K562 (cell line): ENCODE measurements around the gene ZNF48. TPM values are rescaled to one million over a fixed set of nuclear protein-coding genes. Genes with fewer than 3 reads are reported as not detected.

Source experiments
- ATAC-seq: fragments of 200-7000 bp; cut with Tn5 transposase; 3 replicates; pipeline ENCODE4 v1.9.1; 2020; ENCODE audit warnings: moderate library complexity
- BruUV-seq: library from RNA; stranded (reverse); fragments of 400-500 nt; replicated peaks from 2 replicates; lab custom pipeline; 2021; lab: Mats Ljungman, UMichigan
- CTCF ChIA-PET: fragments of 300-600 bp; formaldehyde crosslinking; extraction: SDS; loops from one replicate; lab custom pipeline; 2021; ENCODE audit warnings: low intra/inter-chr PET ratio; lab: Yijun Ruan, JAX
- POLR2A ChIA-PET: fragments of 300-600, 350-650 bp; sonication (Branson Sonifier 250); formaldehyde crosslinking; extraction: SDS; loops from one replicate; lab custom pipeline; 2021; ENCODE audit warnings: antibody characterized with exemption, inconsistent platforms; lab: Yijun Ruan, JAX
- DNase-seq, 4 experiments: peaks; one replicate each; pipeline versions ENCODE4 v3.0.0 to v3.0.0-alpha.2; 2011 to 2018; ENCODE audit warnings: low spot score in 3 of 4, mixed read lengths in 3 of 4; ENCODE audit errors: extremely low read depth in 1 of 4
- FAIRE-seq: peaks from 2 replicates; lab custom pipeline; 2011; peaks lifted over from hg19 to GRCh38; lab: Jason Lieb, UNC
- H2AFZ ChIP-seq: 2 replicates; pipeline ENCODE4 v1.6.0; 2011; ENCODE audit warnings: low read depth, low read length, control low read depth, inconsistent platforms
- H3K27ac ChIP-seq: fragments of 200-600 bp; 3 replicates; pipeline ENCODE4 v1.8.0; 2011; ENCODE audit warnings: low read depth, mild to moderate bottlenecking, control low read depth, inconsistent platforms, low read length, moderate library complexity, mixed read lengths; ENCODE audit errors: extremely low read depth
- H3K27me3 ChIP-seq, 2 experiments: fragments of 300-600 bp in 1 of 2; 2 replicates in 1 of 2; 3 replicates in 1 of 2; pipeline versions ENCODE4 v1.6.0 to v1.8.0; 2011; ENCODE audit warnings: inconsistent platforms in 2 of 2, low read length in 2 of 2, mild to moderate bottlenecking in 1 of 2, mixed read lengths in 1 of 2, moderate library complexity in 1 of 2; ENCODE audit not compliant: control insufficient read depth in 2 of 2, insufficient read depth in 2 of 2
- H3K36me3 ChIP-seq: fragments of 300-600 bp; 3 replicates; pipeline ENCODE4 v1.8.0; 2011; ENCODE audit warnings: mild to moderate bottlenecking, low read length, inconsistent platforms; ENCODE audit not compliant: control insufficient read depth, insufficient read depth
- H3K4me1 ChIP-seq, 2 experiments: fragments of 200-600 bp in 1 of 2; replicated peaks in 1 of 2; 2 replicates in 1 of 2; 3 replicates in 1 of 2; pipeline versions ENCODE4 v1.5.1 to v1.8.0; 2011; ENCODE audit warnings: inconsistent platforms in 2 of 2, low read length in 2 of 2, mild to moderate bottlenecking in 1 of 2, mixed read lengths in 1 of 2, moderate library complexity in 1 of 2; ENCODE audit not compliant: control insufficient read depth in 2 of 2, insufficient read depth in 2 of 2
- H3K4me2 ChIP-seq: 2 replicates; pipeline ENCODE4 v1.6.1; 2011; ENCODE audit warnings: low read length, control low read depth, inconsistent platforms, mixed read lengths; ENCODE audit not compliant: insufficient read depth
- H3K4me3 ChIP-seq: fragments of 200-600 bp; sonication (generic), shearing (Covaris generic); 2 replicates; pipeline ENCODE4 v1.5.1; 2016; ENCODE audit warnings: control low read depth, inconsistent platforms
- H3K79me2 ChIP-seq: fragments of 200-600 bp; 3 replicates; pipeline ENCODE4 v1.8.0; 2011; ENCODE audit warnings: low read length, inconsistent platforms; ENCODE audit not compliant: control insufficient read depth, insufficient read depth
- H3K9ac ChIP-seq, 2 experiments: 2 replicates each; pipeline versions ENCODE4 v1.6.0 to v1.6.1; 2011; ENCODE audit warnings: low read depth in 2 of 2, low read length in 2 of 2, control low read depth in 1 of 2, inconsistent platforms in 1 of 2, mild to moderate bottlenecking in 1 of 2, mixed read lengths in 1 of 2; ENCODE audit not compliant: insufficient read depth in 1 of 2
- H3K9me1 ChIP-seq: one replicate; pipeline ENCODE4 v1.6.0; 2011; ENCODE audit warnings: inconsistent platforms, mild to moderate bottlenecking, low read length, moderate library complexity; ENCODE audit not compliant: control insufficient read depth, insufficient read depth
- H3K9me3 ChIP-seq: replicated peaks from 2 replicates; pipeline ENCODE4 v1.5.1; 2011; ENCODE audit warnings: low read depth, low read length, inconsistent platforms; ENCODE audit not compliant: control insufficient read depth, insufficient read depth
- H4K20me1 ChIP-seq: replicated peaks from 2 replicates; pipeline ENCODE4 v1.6.1; 2011; ENCODE audit warnings: low read length, inconsistent platforms, mixed read lengths; ENCODE audit not compliant: control insufficient read depth, insufficient read depth
- GABPB1 ChIP-seq: sonication (generic); formaldehyde crosslinking; IDR thresholded peaks from 2 replicates; pipeline ENCODE4 v1.8.0; 2022; ENCODE audit warnings: mild to moderate bottlenecking, missing genetic modification reagents
- KDM1A ChIP-seq, 2 experiments: fragments of 450-650 bp; IDR thresholded peaks; 2 replicates each; pipeline ENCODE4 v1.6.1; 2016; ENCODE audit warnings: mild to moderate bottlenecking in 2 of 2
- MXI1 ChIP-seq: IDR thresholded peaks from 2 replicates; pipeline ENCODE4 v1.6.1; 2011; ENCODE audit warnings: low read depth, mild to moderate bottlenecking, improper control_type of control experiment, low read length
- NFRKB ChIP-seq: fragments of 450-650 bp; IDR thresholded peaks from 2 replicates; pipeline ENCODE4 v1.6.1; 2016; ENCODE audit warnings: low read depth
- POLR2H ChIP-seq: IDR thresholded peaks from 2 replicates; pipeline ENCODE4 v1.6.1; 2016; ENCODE audit warnings: missing genetic modification characterization, low read depth, mild to moderate bottlenecking, control low read depth, missing compliant biosample characterization, moderate library complexity
- SMAD3 ChIP-seq: fragments of 450-650 bp; formaldehyde crosslinking; conservative IDR thresholded peaks from 2 replicates; pipeline ENCODE4 v1.4.0; 2020; ENCODE audit warnings: mild to moderate bottlenecking
- SOX6 ChIP-seq: fragments of 450-650 bp; IDR thresholded peaks from 2 replicates; pipeline ENCODE4 v1.6.1; 2014; ENCODE audit warnings: mild to moderate bottlenecking
- SRSF9 ChIP-seq: fragments of 200-400 bp; formaldehyde crosslinking; IDR thresholded peaks from 2 replicates; pipeline ENCODE4 v1.6.1; 2017; ENCODE audit warnings: low read depth, low read length, borderline replicate concordance
- TCF7 ChIP-seq: sonication (generic); IDR thresholded peaks from 2 replicates; pipeline ENCODE4 v1.6.1; 2016; ENCODE audit warnings: antibody characterized with exemption, borderline replicate concordance
- ZNF224 ChIP-seq: sonication (generic); formaldehyde crosslinking; IDR thresholded peaks from 2 replicates; pipeline ENCODE4 v1.8.0; 2022; ENCODE audit warnings: mild to moderate bottlenecking, missing genetic modification reagents
- WGBS: fragments of 100-300 bp; shearing (Covaris generic); methylation state at CpG from one replicate; pipeline ENCODE4 v1.1.6; 2016; ENCODE audit warnings: low coverage, mixed read lengths; ENCODE audit not compliant: insufficient coverage; ENCODE audit errors: missing lambda C conversion rate; 5-methylcytosine and 5-hydroxymethylcytosine counted together
- in situ Hi-C: fragments of 300-500 bp; cut with MboI; formaldehyde crosslinking; loops from 4 replicates; pipeline ENCODE4 v1.15.0; 2018; ENCODE audit warnings: inconsistent platforms, mixed read lengths
- intact Hi-C: fragments of 100-400 bp; cut with micrococcal nuclease; formaldehyde crosslinking; loops from 2 replicates; pipeline ENCODE4 v1.14.2; 2022
- polyA plus RNA-seq, 8 experiments: library from polyadenylated mRNA; depleted of rRNA in 4 of 8; stranded (reverse) in 5 of 8; unstranded in 3 of 8; fragments of >200 nt; fragmentation: Nextera tagmentation in 2 of 8; fragmentation: Illumina TruSeq in 1 of 8; extraction: Ambion mirVana in 2 of 8; extraction: Trizol in 1 of 8; gene quantifications; 2 replicates each; pipeline versions ENCODE4 v1.2.1 to v1.2.3, GENCODE V29; 2011 to 2014; ENCODE audit warnings: inconsistent platforms in 1 of 8, missing spikeins in 1 of 8
- total RNA-seq, 7 experiments: library from RNA; depleted of rRNA in 6 of 7; stranded (reverse); fragments of >200 nt in 6 of 7; fragmentation: Illumina TruSeq in 2 of 7; extraction: Trizol in 2 of 7; gene quantifications; 2 replicates each; pipeline versions ENCODE4 v1.2.1 to v1.2.3, GENCODE V29; 2011 to 2021; ENCODE audit warnings: low replicate concordance in 1 of 7
- TF ChIP-seq, protein P1 (sequence below): fragments of 450-650 bp; IDR thresholded peaks from 2 replicates; pipeline ENCODE4 v1.6.1; 2016; ENCODE audit warnings: low read depth, mild to moderate bottlenecking, moderate library complexity
- TF ChIP-seq, protein P2 (sequence below): fragments of 250-450 bp; sonication (Bioruptor Pico); IDR thresholded peaks from 2 replicates; pipeline ENCODE4 v1.8.0; 2021; ENCODE audit warnings: mild to moderate bottlenecking, moderate library complexity
- TF ChIP-seq, protein P3 (sequence below): fragments of 250-450 bp; sonication (Bioruptor Pico); IDR thresholded peaks from 2 replicates; pipeline ENCODE4 v1.5.0; 2020; ENCODE audit warnings: mild to moderate bottlenecking
- TF ChIP-seq, protein P4 (sequence below): fragments of 200-800 bp; sonication (Bioruptor generic); IDR thresholded peaks from 2 replicates; pipeline ENCODE4 v1.6.1; 2017; ENCODE audit warnings: missing genetic modification characterization, missing compliant biosample characterization
- TF ChIP-seq, protein P5 (sequence below): fragments of 250-450 bp; sonication (Bioruptor Pico); IDR thresholded peaks from 2 replicates; pipeline ENCODE4 v1.9.0; 2021; ENCODE audit warnings: mild to moderate bottlenecking

Gene ZNF48
- total and polyA plus RNA-seq, 9 of the 15 experiments (the other 6 are each of a cell fraction or from before 2014, with no cell fraction given) = 0.38 to 11.6 (median 4.7) TPM

GRCh38 chr16:30445408-30446202, 50.4 kb downstream of the ZNF48 start, which contains the start of gene SEPHS2 (continued):
- TF ChIP-seq SRSF9 = no peak

GRCh38 chr16:30446203-30446595, 51.0 kb downstream of the ZNF48 start:
- H3K4me1 ChIP-seq = peaks cover 6 to 13% of the 10 kb centered on the region in 2 experiments; a peak in 3 of 5 replicates
- CTCF ChIA-PET = interaction anchor here (0.5 to 0.8 kb wide), 2 partner anchors 98 to 184 kb away, joined by 3 read pairs; no protein-coding TSS in a partner anchor
- H4K20me1 ChIP-seq = 0 out of 2 replicates have a peak, but pooled peaks cover 7% of the 10 kb centered on the region
- peak overlapping the region; percentile 96 for H3K27ac ChIP-seq
- in situ Hi-C loops = no loop called here
- no peaks in the 10 kb centered on the region for H3K9me3 ChIP-seq
- 85% methylated on average over 10 of the region's 10 CpGs for WGBS
- intact Hi-C loops = loop anchor here (2.0 kb wide), 1 partner anchor 89 kb away; the partner anchor contains the start of gene ZNF747
- H3K79me2 ChIP-seq = peaks cover 33% of the 10 kb centered on the region
- DNase-seq (no peak), ATAC-seq (no peak), FAIRE-seq (peak; percentile 15)
- H3K4me2 ChIP-seq = peak overlapping the region; percentile 100
- H3K9ac ChIP-seq = peak overlapping the region; percentile 93 to 97; a peak in 3 of 4 replicates
- H3K9me1 ChIP-seq = no peaks in the 10 kb centered on the region
- peaks cover 23% of the 10 kb centered on the region for H3K36me3 ChIP-seq
- H3K4me3 ChIP-seq = peak overlapping the region; percentile 82
- H2AFZ ChIP-seq = peak overlapping the region; percentile 98
- H3K27me3 ChIP-seq = no peaks in the 10 kb centered on the region
- POLR2A ChIA-PET = interaction anchor here (0.8 to 2.2 kb wide), 7 partner anchors 11 to 162 kb away, joined by 3 to 7 read pairs (median 4); no protein-coding TSS in a partner anchor
- BruUV-seq = TSS peak; percentile 89
- TF ChIP-seq, protein P1, sequence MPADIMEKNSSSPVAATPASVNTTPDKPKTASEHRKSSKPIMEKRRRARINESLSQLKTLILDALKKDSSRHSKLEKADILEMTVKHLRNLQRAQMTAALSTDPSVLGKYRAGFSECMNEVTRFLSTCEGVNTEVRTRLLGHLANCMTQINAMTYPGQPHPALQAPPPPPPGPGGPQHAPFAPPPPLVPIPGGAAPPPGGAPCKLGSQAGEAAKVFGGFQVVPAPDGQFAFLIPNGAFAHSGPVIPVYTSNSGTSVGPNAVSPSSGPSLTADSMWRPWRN = no peak
- TF ChIP-seq, protein P2, sequence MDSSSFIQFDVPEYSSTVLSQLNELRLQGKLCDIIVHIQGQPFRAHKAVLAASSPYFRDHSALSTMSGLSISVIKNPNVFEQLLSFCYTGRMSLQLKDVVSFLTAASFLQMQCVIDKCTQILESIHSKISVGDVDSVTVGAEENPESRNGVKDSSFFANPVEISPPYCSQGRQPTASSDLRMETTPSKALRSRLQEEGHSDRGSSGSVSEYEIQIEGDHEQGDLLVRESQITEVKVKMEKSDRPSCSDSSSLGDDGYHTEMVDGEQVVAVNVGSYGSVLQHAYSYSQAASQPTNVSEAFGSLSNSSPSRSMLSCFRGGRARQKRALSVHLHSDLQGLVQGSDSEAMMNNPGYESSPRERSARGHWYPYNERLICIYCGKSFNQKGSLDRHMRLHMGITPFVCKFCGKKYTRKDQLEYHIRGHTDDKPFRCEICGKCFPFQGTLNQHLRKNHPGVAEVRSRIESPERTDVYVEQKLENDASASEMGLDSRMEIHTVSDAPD (CRISPR knock-in tag) = no peak
- TF ChIP-seq ZNF224 (CRISPR knock-in tag) = no peak
- TF ChIP-seq SMAD3 (CRISPR knock-in tag) = no peak
- no peak for TF ChIP-seq MXI1
- TF ChIP-seq, protein P3, sequence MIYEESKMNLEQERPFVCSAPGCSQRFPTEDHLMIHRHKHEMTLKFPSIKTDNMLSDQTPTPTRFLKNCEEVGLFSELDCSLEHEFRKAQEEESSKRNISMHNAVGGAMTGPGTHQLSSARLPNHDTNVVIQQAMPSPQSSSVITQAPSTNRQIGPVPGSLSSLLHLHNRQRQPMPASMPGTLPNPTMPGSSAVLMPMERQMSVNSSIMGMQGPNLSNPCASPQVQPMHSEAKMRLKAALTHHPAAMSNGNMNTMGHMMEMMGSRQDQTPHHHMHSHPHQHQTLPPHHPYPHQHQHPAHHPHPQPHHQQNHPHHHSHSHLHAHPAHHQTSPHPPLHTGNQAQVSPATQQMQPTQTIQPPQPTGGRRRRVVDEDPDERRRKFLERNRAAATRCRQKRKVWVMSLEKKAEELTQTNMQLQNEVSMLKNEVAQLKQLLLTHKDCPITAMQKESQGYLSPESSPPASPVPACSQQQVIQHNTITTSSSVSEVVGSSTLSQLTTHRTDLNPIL (CRISPR knock-in tag) = no peak
- TF ChIP-seq SOX6 = no peak
- TF ChIP-seq, protein P4, sequence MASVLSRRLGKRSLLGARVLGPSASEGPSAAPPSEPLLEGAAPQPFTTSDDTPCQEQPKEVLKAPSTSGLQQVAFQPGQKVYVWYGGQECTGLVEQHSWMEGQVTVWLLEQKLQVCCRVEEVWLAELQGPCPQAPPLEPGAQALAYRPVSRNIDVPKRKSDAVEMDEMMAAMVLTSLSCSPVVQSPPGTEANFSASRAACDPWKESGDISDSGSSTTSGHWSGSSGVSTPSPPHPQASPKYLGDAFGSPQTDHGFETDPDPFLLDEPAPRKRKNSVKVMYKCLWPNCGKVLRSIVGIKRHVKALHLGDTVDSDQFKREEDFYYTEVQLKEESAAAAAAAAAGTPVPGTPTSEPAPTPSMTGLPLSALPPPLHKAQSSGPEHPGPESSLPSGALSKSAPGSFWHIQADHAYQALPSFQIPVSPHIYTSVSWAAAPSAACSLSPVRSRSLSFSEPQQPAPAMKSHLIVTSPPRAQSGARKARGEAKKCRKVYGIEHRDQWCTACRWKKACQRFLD (CRISPR knock-in tag) = 0 out of 2 replicates have a peak, but pooled peaks have one; percentile 6
- peak; percentile 52 for TF ChIP-seq NFRKB
- TF ChIP-seq, protein P5, sequence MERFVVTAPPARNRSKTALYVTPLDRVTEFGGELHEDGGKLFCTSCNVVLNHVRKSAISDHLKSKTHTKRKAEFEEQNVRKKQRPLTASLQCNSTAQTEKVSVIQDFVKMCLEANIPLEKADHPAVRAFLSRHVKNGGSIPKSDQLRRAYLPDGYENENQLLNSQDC = no peak
- TF ChIP-seq POLR2H (tag) = no peak
- TF ChIP-seq GABPB1 (CRISPR knock-in tag) = no peak
- no peak for TF ChIP-seq KDM1A (IDR thresholded peaks at IDR 0.05)
- no peak for TF ChIP-seq TCF7
